Skeletal muscle satellite cell (primary cell): Measurements from ENCODE around the gene CYP4F11.
"Not testable (repeated sequence)": the region's sequence is repeated elsewhere in the genome, so short reads cannot be mapped to it uniquely, and the experiment has no call there.

Experiments
- H3K27me3 ChIP-seq: 2 replicates; pipeline ENCODE4 v1.7.0; 2013; ENCODE audit warnings: low read length; ENCODE audit not compliant: control insufficient read depth, insufficient read depth
- H3K36me3 ChIP-seq: 2 replicates; pipeline ENCODE4 v1.7.0; 2013; ENCODE audit warnings: mild to moderate bottlenecking, control low read depth, low read length; ENCODE audit not compliant: insufficient read depth
- H3K4me1 ChIP-seq: 2 replicates; pipeline ENCODE4 v1.7.0; 2013; ENCODE audit warnings: low read length; ENCODE audit not compliant: control insufficient read depth, insufficient read depth
- H3K4me2 ChIP-seq: 2 replicates; pipeline ENCODE4 v1.7.0; 2013; ENCODE audit warnings: mild to moderate bottlenecking, low read length
- H3K4me3 ChIP-seq: 2 replicates; pipeline ENCODE4 v1.7.0; 2013; ENCODE audit warnings: low read length
- H3K9ac ChIP-seq: 2 replicates; pipeline ENCODE4 v1.7.0; 2013; ENCODE audit warnings: mild to moderate bottlenecking, low read depth, low read length, moderate library complexity
- H3K9me3 ChIP-seq: replicated peaks from 2 replicates; pipeline ENCODE4 v1.7.0; 2013; ENCODE audit warnings: mild to moderate bottlenecking, control low read depth, low read length

The CYP4F11 gene

GRCh38 chr19:15897738-15898276, 36.5 kb downstream of the CYP4F11 start, which contains the start of gene CYP4F2:
TSS of gene CYP4F2 (minus strand) at chr19:15898074. CDS start at chr19:15897611, 463 bp downstream.
- H3K36me3 ChIP-seq = no peaks in the 10 kb centered on the region
- no peaks in the 10 kb centered on the region for H3K27me3 ChIP-seq
- H3K4me3 ChIP-seq = no peak within 1 kb of the TSS
- no peak within 1 kb of the TSS for H3K4me2 ChIP-seq
- peaks cover 9% of the 10 kb centered on the region for H3K9me3 ChIP-seq
- no peaks in the 10 kb centered on the region for H3K4me1 ChIP-seq
- H3K9ac ChIP-seq = no peak within 1 kb of the TSS

GRCh38 chr19:15897026-15897737, 37.1 kb downstream of the CYP4F11 start:
- Histone ChIP-seq H3K27me3 (no peaks in the 10 kb centered on the region), H3K9me3 (peaks cover 9% of the 10 kb centered on the region), H3K36me3 (no peaks in the 10 kb centered on the region), H3K4me2 (no peak overlapping the region), H3K9ac (no peak overlapping the region), H3K4me3 (no peak overlapping the region), H3K4me1 (no peaks in the 10 kb centered on the region)

- no peaks in the 10 kb centered on the region for H3K4me1 ChIP-seq
- no peaks in the 10 kb centered on the region for H3K27me3 ChIP-seq
- H3K9ac ChIP-seq = no peak overlapping the region
- no peak overlapping the region for H3K4me3 ChIP-seq
- no peak overlapping the region for H3K4me2 ChIP-seq
- H3K36me3 ChIP-seq = no peaks in the 10 kb centered on the region
- H3K9me3 ChIP-seq = peaks cover 9% of the 10 kb centered on the region
Measured at GRCh38 chr19:15895876-15896430, 38.4 kb downstream of the CYP4F11 start.

GRCh38 chr19:15894359-15894758, 40.0 kb downstream of the CYP4F11 start:
- no peak overlapping the region for H3K4me3 ChIP-seq
- no peaks in the 10 kb centered on the region for H3K36me3 ChIP-seq
- no peak overlapping the region for H3K9ac ChIP-seq
- H3K4me1 ChIP-seq = no peaks in the 10 kb centered on the region
- H3K27me3 ChIP-seq = no peaks in the 10 kb centered on the region
- H3K4me2 ChIP-seq = no peak overlapping the region
- peaks cover 9% of the 10 kb centered on the region for H3K9me3 ChIP-seq

- no peaks in the 10 kb centered on the region for H3K36me3 ChIP-seq
- no peak overlapping the region for H3K4me2 ChIP-seq
- H3K9ac ChIP-seq = no peak overlapping the region
- H3K4me1 ChIP-seq = no peaks in the 10 kb centered on the region
- H3K9me3 ChIP-seq = peaks cover 9% of the 10 kb centered on the region
- no peak overlapping the region for H3K4me3 ChIP-seq
- no peaks in the 10 kb centered on the region for H3K27me3 ChIP-seq
Measured at GRCh38 chr19:15893477-15893876, 40.9 kb downstream of the CYP4F11 start.

GRCh38 chr19:15892012-15892411, 42.3 kb downstream of the CYP4F11 start:
- H3K9ac ChIP-seq = no peak overlapping the region

GRCh38 chr19:15891434-15891833, 42.9 kb downstream of the CYP4F11 start:
- H3K4me3 ChIP-seq = no peak overlapping the region
- H3K4me1 ChIP-seq = no peaks in the 10 kb centered on the region
- no peak overlapping the region for H3K4me2 ChIP-seq
- H3K27me3 ChIP-seq = no peaks in the 10 kb centered on the region
- peaks cover 9% of the 10 kb centered on the region for H3K9me3 ChIP-seq
- H3K9ac ChIP-seq = no peak overlapping the region
- H3K36me3 ChIP-seq = no peaks in the 10 kb centered on the region

More at GRCh38 chr19:15892012-15892411, 42.3 kb downstream of the CYP4F11 start:
- Histone ChIP-seq H3K4me1 (no peaks in the 10 kb centered on the region), H3K27me3 (no peaks in the 10 kb centered on the region), H3K9me3 (peaks cover 9% of the 10 kb centered on the region), H3K4me2 (no peak overlapping the region), H3K4me3 (no peak overlapping the region), H3K36me3 (no peaks in the 10 kb centered on the region)

- not testable (repeated sequence) for H3K27me3 ChIP-seq, H3K9me3 ChIP-seq, H3K4me3 ChIP-seq, H3K4me1 ChIP-seq, H3K9ac ChIP-seq, H3K4me2 ChIP-seq, H3K36me3 ChIP-seq
Measured at GRCh38 chr19:15889339-15889738, 45.0 kb downstream of the CYP4F11 start.

GRCh38 chr19:15885919-15886318, 48.4 kb downstream of the CYP4F11 start:
- Histone ChIP-seq H3K9ac (no peak overlapping the region), H3K4me2 (no peak overlapping the region), H3K36me3 (no peaks in the 10 kb centered on the region), H3K27me3 (no peaks in the 10 kb centered on the region), H3K9me3 (no peaks in the 10 kb centered on the region), H3K4me1 (no peaks in the 10 kb centered on the region), H3K4me3 (no peak overlapping the region)

- Histone ChIP-seq H3K4me3 (no peak overlapping the region), H3K36me3 (no peaks in the 10 kb centered on the region), H3K4me1 (no peaks in the 10 kb centered on the region), H3K9me3 (no peaks in the 10 kb centered on the region), H3K9ac (no peak overlapping the region), H3K27me3 (no peaks in the 10 kb centered on the region), H3K4me2 (no peak overlapping the region)
Measured at GRCh38 chr19:15885167-15885566, 49.2 kb downstream of the CYP4F11 start.

- not testable (repeated sequence) for H3K4me1 ChIP-seq, H3K4me2 ChIP-seq, H3K27me3 ChIP-seq, H3K4me3 ChIP-seq, H3K9ac ChIP-seq, H3K9me3 ChIP-seq, H3K36me3 ChIP-seq
Measured at GRCh38 chr19:15883329-15883728, 51.0 kb downstream of the CYP4F11 start.
